HepG2 (cell line): ENCODE data around the gene TMEM135. TPM values are rescaled to one million over a fixed set of nuclear protein-coding genes. Genes with fewer than 3 reads are reported as not detected.

Experiments
- ATAC-seq: fragments of 200-7000 bp; cut with Tn5 transposase; 3 replicates; pipeline ENCODE4 v1.9.1; 2020; ENCODE audit warnings: mild to moderate bottlenecking, moderate library complexity
- BruUV-seq: library from RNA; stranded (reverse); fragments of 400-500 nt; replicated peaks from 2 replicates; lab custom pipeline; 2021; lab: Mats Ljungman, UMichigan
- CTCF ChIA-PET: fragments of 300-600 bp; formaldehyde crosslinking; extraction: SDS; loops from one replicate; lab custom pipeline; 2021; ENCODE audit warnings: low total read pairs, inconsistent platforms, low intra/inter-chr PET ratio; lab: Yijun Ruan, JAX
- POLR2A ChIA-PET: fragments of 350-600 bp; sonication (Branson Sonifier 250); formaldehyde crosslinking; loops from one replicate; lab custom pipeline; 2020; ENCODE audit warnings: antibody characterized with exemption, inconsistent platforms; lab: Yijun Ruan, JAX
- DNase-seq: peaks from one replicate; pipeline ENCODE4 v3.0.0-alpha.2; 2015; ENCODE audit warnings: low spot score
- FAIRE-seq: peaks from 3 replicates; lab custom pipeline; 2011; peaks lifted over from hg19 to GRCh38; lab: Jason Lieb, UNC
- H2AFZ ChIP-seq: one replicate; pipeline ENCODE4 v1.6.1; 2011; ENCODE audit warnings: low read length, inconsistent platforms
- H3K27ac ChIP-seq: fragments of 300-600 bp; 3 replicates; pipeline ENCODE4 v1.8.0; 2011; ENCODE audit warnings: mixed run types, mild to moderate bottlenecking, mixed read lengths, low read length, inconsistent platforms; ENCODE audit not compliant: insufficient read depth; ENCODE audit errors: extremely low read length
- H3K27me3 ChIP-seq, 2 experiments: fragments of 200-600 bp in 1 of 2; 2 replicates in 1 of 2; 3 replicates in 1 of 2; pipeline versions ENCODE4 v1.6.0 to v1.8.0; 2011; ENCODE audit warnings: low read length in 2 of 2, mild to moderate bottlenecking in 2 of 2, moderate library complexity in 2 of 2, inconsistent platforms in 1 of 2; ENCODE audit not compliant: insufficient read depth in 2 of 2, control insufficient read depth in 1 of 2
- H3K36me3 ChIP-seq, 2 experiments: fragments of 200-600 bp in 1 of 2; replicated peaks in 1 of 2; 2 replicates in 1 of 2; 3 replicates in 1 of 2; pipeline versions ENCODE4 v1.5.1 to v1.8.0; 2011; ENCODE audit warnings: low read length in 2 of 2, inconsistent platforms in 1 of 2; ENCODE audit not compliant: insufficient read depth in 2 of 2, control insufficient read depth in 1 of 2
- H3K4me1 ChIP-seq: 2 replicates; pipeline ENCODE4 v1.5.1; 2012; ENCODE audit warnings: low read length, inconsistent platforms; ENCODE audit not compliant: insufficient read depth
- H3K4me2 ChIP-seq: 2 replicates; pipeline ENCODE4 v1.6.0; 2011; ENCODE audit warnings: low read depth, low read length, inconsistent platforms
- H3K4me3 ChIP-seq, 3 experiments: fragments of 200-600 bp in 1 of 3; sonication (generic), shearing (Covaris generic) in 1 of 3; replicated peaks in 1 of 3; 2 replicates each; pipeline ENCODE4 v1.5.1; 2011 to 2016; ENCODE audit warnings: low read length in 3 of 3, inconsistent platforms in 2 of 3, low read depth in 2 of 3, mild to moderate bottlenecking in 2 of 3, control low read depth in 1 of 3, mixed read lengths in 1 of 3; ENCODE audit not compliant: insufficient read depth in 1 of 3
- H3K79me2 ChIP-seq: one replicate; pipeline ENCODE4 v1.6.1; 2011; ENCODE audit warnings: low read length, inconsistent platforms; ENCODE audit not compliant: insufficient read depth
- H3K9ac ChIP-seq: 2 replicates; pipeline ENCODE4 v1.6.0; 2011; ENCODE audit warnings: mild to moderate bottlenecking, low read depth, low read length, inconsistent platforms; ENCODE audit not compliant: insufficient read depth
- H3K9me3 ChIP-seq: 2 replicates; pipeline ENCODE4 v1.5.1; 2012; ENCODE audit warnings: mild to moderate bottlenecking, low read length
- H4K20me1 ChIP-seq: 2 replicates; pipeline ENCODE4 v1.6.0; 2011; ENCODE audit warnings: inconsistent platforms, mild to moderate bottlenecking, low read length, moderate library complexity; ENCODE audit not compliant: insufficient read depth
- DMTF1 ChIP-seq: sonication (generic); formaldehyde crosslinking; IDR thresholded peaks from 2 replicates; pipeline ENCODE4 v1.4.0; 2020; ENCODE audit warnings: mild to moderate bottlenecking, missing genetic modification reagents
- DNMT3B ChIP-seq: conservative IDR thresholded peaks from 2 replicates; pipeline ENCODE4 v1.6.1; 2016; ENCODE audit warnings: missing biosample characterization, control low read depth
- E2F2 ChIP-seq: sonication (generic); formaldehyde crosslinking; IDR thresholded peaks from 2 replicates; pipeline ENCODE4 v1.4.0; 2020; ENCODE audit warnings: missing genetic modification reagents, borderline replicate concordance
- FOXO1 ChIP-seq: sonication (generic); formaldehyde crosslinking; IDR thresholded peaks from 2 replicates; pipeline ENCODE4 v1.4.0; 2020; ENCODE audit warnings: missing genetic modification reagents
- GATAD2A ChIP-seq: IDR thresholded peaks from 2 replicates; pipeline ENCODE4 v1.6.1; 2016
- MYNN ChIP-seq: sonication (generic); formaldehyde crosslinking; IDR thresholded peaks from 2 replicates; pipeline ENCODE4 v1.4.0; 2020; ENCODE audit warnings: mild to moderate bottlenecking, low read depth, missing genetic modification reagents
- NFRKB ChIP-seq: fragments of 450-650 bp; IDR thresholded peaks from 2 replicates; pipeline ENCODE4 v1.6.1; 2017
- SYNCRIP ChIP-seq: fragments of 200-400 bp; formaldehyde crosslinking; IDR thresholded peaks from 2 replicates; pipeline ENCODE4 v1.6.1; 2018; ENCODE audit warnings: mild to moderate bottlenecking, low read depth, low read length; ENCODE audit not compliant: insufficient read depth
- TSC22D2 ChIP-seq: sonication (generic); formaldehyde crosslinking; IDR thresholded peaks from 2 replicates; pipeline ENCODE4 v1.5.1; 2020; ENCODE audit warnings: missing genetic modification reagents, mild to moderate bottlenecking, borderline replicate concordance
- ZNF292 ChIP-seq: sonication (generic); formaldehyde crosslinking; IDR thresholded peaks from 2 replicates; pipeline ENCODE4 v1.8.1; 2022; ENCODE audit warnings: mild to moderate bottlenecking, low read depth, missing genetic modification reagents, borderline replicate concordance
- ZNF331 ChIP-seq: sonication (generic); formaldehyde crosslinking; IDR thresholded peaks from 2 replicates; pipeline ENCODE4 v1.4.0; 2020; ENCODE audit warnings: missing genetic modification reagents
- ZXDC ChIP-seq: sonication (generic); formaldehyde crosslinking; IDR thresholded peaks from 2 replicates; pipeline ENCODE4 v1.5.0; 2020; ENCODE audit warnings: mild to moderate bottlenecking, missing genetic modification reagents
- WGBS: methylation state at CpG from one replicate; pipeline ENCODE4 v1.1.6; 2017; ENCODE audit warnings: low lambda C conversion rate; 5-methylcytosine and 5-hydroxymethylcytosine counted together
- in situ Hi-C: cut with HindIII; loops from 2 replicates; pipeline ENCODE4 v1.10.0; 2017; ENCODE audit warnings: low pct_unique_long_range_greater_than_20kb; ENCODE audit not compliant: extremely low pct_ligation_motif_present
- intact Hi-C: fragments of 100-400 bp; cut with micrococcal nuclease; formaldehyde crosslinking; loops from one replicate; pipeline ENCODE4 v1.10.0; 2022; ENCODE audit not compliant: unreplicated experiment
- polyA plus RNA-seq, 8 experiments: library from polyadenylated mRNA; depleted of rRNA in 3 of 8; stranded (reverse) in 7 of 8; unstranded in 1 of 8; fragments of >200 nt; fragmentation: Illumina TruSeq in 4 of 8; extraction: Trizol in 4 of 8; gene quantifications; 2 replicates each; pipeline versions ENCODE4 v1.2.1 to v1.2.3, GENCODE V29; 2011 to 2016; ENCODE audit warnings: low read depth in 4 of 8, missing spikeins in 1 of 8, mixed read lengths in 1 of 8; ENCODE audit not compliant: insufficient read depth in 1 of 8
- total RNA-seq, 5 experiments: library from RNA; depleted of rRNA; stranded (reverse); fragments of >200 nt; fragmentation: Illumina TruSeq; extraction: Trizol; gene quantifications; 2 replicates each; pipeline ENCODE4 v1.2.3, GENCODE V29; 2016; ENCODE audit warnings: low read depth in 1 of 5
- TF ChIP-seq, protein P1 (sequence below): sonication (generic); formaldehyde crosslinking; IDR thresholded peaks from 2 replicates; pipeline ENCODE4 v1.4.0; 2020; ENCODE audit warnings: mild to moderate bottlenecking, missing genetic modification reagents
- TF ChIP-seq, protein P2 (sequence below): sonication (generic); formaldehyde crosslinking; IDR thresholded peaks from 2 replicates; pipeline ENCODE4 v1.5.0; 2020; ENCODE audit warnings: missing genetic modification reagents

TMEM135 gene
- total and polyA plus RNA-seq, 2 of the 13 experiments (the other 11 are each of a cell fraction or from before 2014, with no cell fraction given): 36.6 to 88.9 TPM

GRCh38 chr11:87359401-87359800, 321.7 kb downstream of the TMEM135 start (continued):
- TF ChIP-seq, protein P1, sequence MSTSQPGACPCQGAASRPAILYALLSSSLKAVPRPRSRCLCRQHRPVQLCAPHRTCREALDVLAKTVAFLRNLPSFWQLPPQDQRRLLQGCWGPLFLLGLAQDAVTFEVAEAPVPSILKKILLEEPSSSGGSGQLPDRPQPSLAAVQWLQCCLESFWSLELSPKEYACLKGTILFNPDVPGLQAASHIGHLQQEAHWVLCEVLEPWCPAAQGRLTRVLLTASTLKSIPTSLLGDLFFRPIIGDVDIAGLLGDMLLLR (CRISPR knock-in tag): no peak
- TF ChIP-seq MYNN (CRISPR knock-in tag): no peak
- TF ChIP-seq, protein P2, sequence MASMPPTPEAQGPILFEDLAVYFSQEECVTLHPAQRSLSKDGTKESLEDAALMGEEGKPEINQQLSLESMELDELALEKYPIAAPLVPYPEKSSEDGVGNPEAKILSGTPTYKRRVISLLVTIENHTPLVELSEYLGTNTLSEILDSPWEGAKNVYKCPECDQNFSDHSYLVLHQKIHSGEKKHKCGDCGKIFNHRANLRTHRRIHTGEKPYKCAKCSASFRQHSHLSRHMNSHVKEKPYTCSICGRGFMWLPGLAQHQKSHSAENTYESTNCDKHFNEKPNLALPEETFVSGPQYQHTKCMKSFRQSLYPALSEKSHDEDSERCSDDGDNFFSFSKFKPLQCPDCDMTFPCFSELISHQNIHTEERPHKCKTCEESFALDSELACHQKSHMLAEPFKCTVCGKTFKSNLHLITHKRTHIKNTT (CRISPR knock-in tag): no peak
- TF ChIP-seq, all 625 proteins: peak for 5

GRCh38 chr11:87361891-87362290, 324.2 kb downstream of the TMEM135 start:
- Histone ChIP-seq H3K27ac (no peak overlapping the region), H3K9me3 (no peaks in the 10 kb centered on the region), H2AFZ (no peak overlapping the region), H3K27me3 (no peaks in the 10 kb centered on the region; a peak in 1 of 5 replicates), H3K36me3 (no peaks in the 10 kb centered on the region), H3K79me2 (no peaks in the 10 kb centered on the region), H3K9ac (no peak overlapping the region), H3K4me3 (no peak overlapping the region), H4K20me1 (no peaks in the 10 kb centered on the region), H3K4me2 (no peak overlapping the region), H3K4me1 (0 out of 2 replicates have a peak, but pooled peaks cover 7% of the 10 kb centered on the region)
- no peak for ATAC-seq
- ChIA-PET POLR2A (no interaction called here), CTCF (no interaction called here)
- in situ Hi-C loops: no loop called here
- no peak for FAIRE-seq
- 32% methylated on average over 4 of the region's 5 CpGs for WGBS
- BruUV-seq: no TSS peak
- no peak for DNase-seq
- intact Hi-C loops: no loop called here
- no peak for TF ChIP-seq E2F2 (CRISPR knock-in tag)
- TF ChIP-seq FOXO1: no peak
- no peak for TF ChIP-seq ZNF292 (CRISPR knock-in tag)
- TF ChIP-seq ZXDC (CRISPR knock-in tag): no peak
- no peak for TF ChIP-seq TSC22D2
- no peak for TF ChIP-seq DNMT3B
- no peak for TF ChIP-seq DMTF1 (CRISPR knock-in tag)
- no peak for TF ChIP-seq ZNF331 (CRISPR knock-in tag)
- TF ChIP-seq NFRKB: no peak
- TF ChIP-seq SYNCRIP: no peak
- TF ChIP-seq GATAD2A (CRISPR knock-in tag): no peak
